SK-MEL-5 (cell line): ENCODE results near the gene ZNF277. TPM values are rescaled to one million over a fixed set of nuclear protein-coding genes. Genes with fewer than 3 reads are reported as not detected.

ENCODE experiments used
- DNase-seq: peaks from one replicate; pipeline ENCODE4 v3.0.0-alpha.2; 2016; ENCODE audit warnings: low read depth, low spot score
- in situ Hi-C: cut with HindIII; loops from 2 replicates; pipeline ENCODE4 v1.10.0; 2016; ENCODE audit warnings: low sequenced_read_pairs, high pct_unique_total_duplicates, low pct_unique_long_range_greater_than_20kb
- total RNA-seq: library from RNA; depleted of rRNA; stranded (reverse); fragments of >200 nt; shearing (Covaris generic); gene quantifications from 2 replicates; pipeline ENCODE4 v1.2.3, GENCODE V29; 2014

Gene ZNF277
- total RNA-seq, 1 experiment from 2014 or later = 62.7 TPM

DNA sequence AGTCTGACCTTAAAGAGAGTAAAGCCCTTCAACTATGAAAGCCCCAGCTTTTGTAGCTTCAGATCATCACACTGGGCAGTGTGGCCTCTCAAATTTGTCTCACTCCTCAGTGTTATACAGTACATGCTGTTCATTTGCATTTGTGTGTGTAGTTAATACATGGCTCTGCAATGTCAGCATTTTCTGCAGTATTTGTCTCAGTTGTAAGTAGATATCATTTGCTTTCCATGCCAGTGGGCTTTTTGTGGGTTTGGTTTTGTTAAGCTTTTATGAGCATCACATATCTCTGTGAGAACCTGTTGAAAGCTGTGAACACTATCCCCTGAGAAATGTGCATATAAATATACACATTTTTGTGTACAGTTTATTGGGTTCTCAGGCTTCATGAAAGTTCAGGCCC is 57.0 kb downstream of the ZNF277 start:
- DNase-seq = no peak

DNA sequence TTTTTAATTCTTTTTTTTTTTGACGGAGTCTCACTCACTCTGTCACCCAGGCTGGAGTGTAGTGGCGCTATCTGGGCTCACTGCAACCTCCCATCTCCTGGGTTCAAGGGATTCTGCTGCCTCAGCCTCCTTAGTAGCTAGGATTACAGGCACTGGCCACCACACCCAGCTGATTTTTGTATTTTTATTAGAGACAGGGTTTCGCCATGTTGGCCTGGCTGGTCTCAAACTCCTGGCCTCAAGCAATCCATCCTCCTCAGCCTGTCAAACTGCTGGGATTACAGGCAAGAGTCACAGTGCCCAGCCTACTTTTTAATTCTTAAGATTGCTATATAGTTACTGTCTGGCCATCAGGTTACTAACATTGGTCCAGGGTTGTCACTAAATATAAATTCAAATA is 59.6 kb downstream of the ZNF277 start:
- DNase-seq = no peak
- in situ Hi-C loops = no loop called here

More for the DNA sequence above, 57.0 kb downstream of the ZNF277 start:
- in situ Hi-C loops = no loop called here

DNA sequence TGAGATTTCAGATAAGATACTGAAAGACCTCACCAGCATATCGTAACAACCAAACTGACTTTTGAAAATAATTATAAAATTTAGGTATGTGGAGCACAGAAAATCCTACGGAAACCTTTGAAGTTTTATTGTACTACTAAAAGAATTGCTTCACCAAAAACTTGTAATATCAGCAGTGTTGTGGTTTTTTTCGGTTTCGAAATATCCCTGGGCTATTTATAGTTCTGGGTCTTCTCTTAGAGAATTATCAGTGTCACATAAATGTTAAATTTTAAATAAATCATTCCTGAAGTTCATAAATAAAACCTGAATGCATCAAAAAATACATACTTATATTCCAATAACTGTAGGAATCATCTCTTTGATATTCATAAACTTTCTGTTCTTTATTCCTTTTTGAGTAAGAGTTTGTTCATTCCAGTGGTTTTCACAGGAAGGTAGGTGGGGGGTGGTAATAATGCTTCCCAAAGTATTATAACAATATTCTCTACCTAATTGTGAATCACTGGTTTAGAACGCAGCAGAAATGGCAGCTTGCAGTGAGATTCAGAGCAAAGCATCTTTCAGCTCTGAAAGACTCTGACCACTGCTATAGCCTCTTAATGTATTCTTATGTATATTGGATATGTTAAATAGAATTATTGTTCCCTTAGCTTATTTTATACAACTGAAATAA is 60.2 kb downstream of the ZNF277 start:
- in situ Hi-C loops = no loop called here

DNA sequence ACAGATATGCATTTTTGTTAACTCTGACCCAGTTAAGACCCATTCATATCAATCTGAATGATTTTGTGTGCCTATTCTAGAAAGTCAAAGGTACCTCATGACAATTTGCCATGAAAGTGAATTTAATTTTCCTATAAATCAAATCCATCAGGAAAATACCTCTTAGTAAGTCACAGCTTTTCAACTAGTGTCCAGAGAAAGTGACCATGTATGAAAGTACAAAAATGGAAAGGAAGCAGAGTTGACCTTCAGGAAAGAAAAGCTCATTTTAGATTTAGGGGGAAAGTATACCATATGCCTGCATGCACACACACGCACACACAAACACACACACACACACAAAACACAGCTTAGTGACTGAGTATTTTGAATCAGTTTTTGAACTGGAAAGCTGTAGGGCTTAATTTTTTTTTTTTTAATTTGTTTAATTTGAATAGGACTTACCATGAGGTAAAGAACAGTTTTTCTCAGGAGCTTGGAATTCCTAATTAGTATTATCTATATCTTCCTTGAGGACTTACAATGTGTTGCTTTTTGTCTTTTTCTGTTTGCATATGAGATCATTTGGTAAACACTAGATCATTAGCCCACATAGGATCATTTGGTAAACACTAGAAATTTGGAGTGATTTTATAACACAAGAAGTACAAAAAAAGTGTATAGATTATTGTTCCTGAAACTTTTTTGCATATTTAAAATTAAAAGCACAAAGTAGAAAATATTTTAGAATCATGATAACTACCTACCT is 61.6 kb downstream of the ZNF277 start:
- no peak for DNase-seq
- in situ Hi-C loops = no loop called here

More for the DNA sequence above, 60.2 kb downstream of the ZNF277 start:
- DNase-seq = no peak

DNA sequence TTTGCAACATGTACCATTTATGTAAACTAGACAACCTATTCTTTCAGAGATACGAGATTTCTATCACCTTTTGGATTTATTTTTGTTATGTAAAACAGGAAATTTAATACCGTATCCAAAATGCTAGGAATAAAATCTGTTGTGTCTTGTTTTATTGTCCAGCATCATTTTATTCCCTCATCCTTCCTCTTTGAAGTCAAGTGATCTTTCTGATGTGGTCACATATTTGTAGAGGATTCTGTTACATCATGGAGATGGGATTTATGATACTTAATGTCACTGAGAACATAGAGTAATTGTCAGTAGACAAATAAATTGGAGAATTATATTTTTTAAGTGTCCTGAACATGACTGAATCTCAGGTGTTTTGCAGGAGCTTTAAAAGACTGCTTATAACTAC is 64.7 kb downstream of the ZNF277 start:
- in situ Hi-C loops = no loop called here
- no peak for DNase-seq

DNA sequence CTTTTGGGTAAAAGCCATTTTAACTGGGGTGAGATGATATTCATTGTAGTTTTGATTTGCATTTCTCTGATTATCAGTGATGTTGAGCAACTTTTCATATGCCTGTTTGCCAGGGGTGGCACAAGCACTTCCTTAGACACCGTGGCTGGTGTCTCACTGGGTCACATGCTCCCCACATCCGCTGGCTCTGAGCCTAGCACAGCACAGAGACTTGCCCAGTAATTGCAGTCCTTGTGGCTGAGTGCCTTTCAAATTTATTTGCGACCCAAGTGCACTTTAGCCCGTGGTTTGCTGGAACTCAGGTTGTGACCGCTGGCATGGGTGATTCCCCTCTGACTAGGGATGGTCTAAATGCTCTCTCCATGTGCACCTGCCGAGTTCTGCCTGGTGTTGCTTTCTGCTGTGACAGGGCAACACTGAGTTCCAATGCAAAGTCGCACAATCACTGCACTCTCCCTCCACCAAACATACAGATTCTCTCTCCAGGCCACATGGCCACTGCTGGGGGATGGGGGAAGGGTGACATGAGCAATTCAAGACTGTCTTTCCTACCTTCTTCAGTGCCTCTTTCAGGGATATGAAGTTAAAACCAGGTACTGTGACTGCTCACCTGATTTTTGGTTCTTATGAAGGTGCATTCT is 66.5 kb downstream of the ZNF277 start:
- DNase-seq = peak; percentile 37

DNA sequence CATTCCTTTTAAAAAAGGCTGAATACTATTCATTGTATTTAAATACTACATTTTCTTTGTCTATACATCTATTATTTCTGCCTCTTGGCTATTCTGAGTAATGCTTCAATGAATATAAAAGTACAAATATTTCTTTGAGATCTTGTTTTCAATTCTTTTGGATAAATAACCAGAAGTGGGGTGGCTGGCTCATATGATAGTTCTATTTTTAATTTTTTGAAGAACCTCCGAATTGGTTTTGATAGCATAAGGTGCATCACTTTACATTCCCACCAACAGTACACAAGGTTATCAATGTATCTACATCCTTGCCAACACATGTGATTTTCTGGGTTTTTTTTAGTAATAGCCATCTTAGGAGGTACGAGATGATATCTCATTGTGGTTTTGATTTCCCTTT is 72.5 kb downstream of the ZNF277 start:
- no peak for DNase-seq
- in situ Hi-C loops = no loop called here

More for the DNA sequence above, 66.5 kb downstream of the ZNF277 start:
- in situ Hi-C loops = no loop called here

DNA sequence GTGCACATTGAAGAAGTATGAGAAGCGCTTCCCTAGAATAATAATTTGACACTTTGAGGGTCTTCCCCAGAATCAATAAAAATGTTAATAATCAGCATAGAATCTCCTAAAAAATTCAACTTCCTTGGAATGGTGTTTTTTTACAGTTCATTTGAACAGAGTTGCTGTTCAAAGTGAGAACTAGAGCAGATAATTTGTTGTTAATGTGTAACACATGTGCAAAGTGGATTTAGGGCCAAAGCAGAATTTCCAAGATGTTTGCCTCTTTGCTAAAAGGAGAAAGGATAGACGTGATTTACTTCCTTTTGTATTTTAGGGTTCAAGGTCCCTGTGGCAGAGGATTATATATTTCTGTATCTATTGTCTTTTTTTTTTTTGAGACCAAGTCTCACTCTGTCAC is 73.8 kb downstream of the ZNF277 start:
- DNase-seq = no peak
- in situ Hi-C loops = no loop called here

DNA sequence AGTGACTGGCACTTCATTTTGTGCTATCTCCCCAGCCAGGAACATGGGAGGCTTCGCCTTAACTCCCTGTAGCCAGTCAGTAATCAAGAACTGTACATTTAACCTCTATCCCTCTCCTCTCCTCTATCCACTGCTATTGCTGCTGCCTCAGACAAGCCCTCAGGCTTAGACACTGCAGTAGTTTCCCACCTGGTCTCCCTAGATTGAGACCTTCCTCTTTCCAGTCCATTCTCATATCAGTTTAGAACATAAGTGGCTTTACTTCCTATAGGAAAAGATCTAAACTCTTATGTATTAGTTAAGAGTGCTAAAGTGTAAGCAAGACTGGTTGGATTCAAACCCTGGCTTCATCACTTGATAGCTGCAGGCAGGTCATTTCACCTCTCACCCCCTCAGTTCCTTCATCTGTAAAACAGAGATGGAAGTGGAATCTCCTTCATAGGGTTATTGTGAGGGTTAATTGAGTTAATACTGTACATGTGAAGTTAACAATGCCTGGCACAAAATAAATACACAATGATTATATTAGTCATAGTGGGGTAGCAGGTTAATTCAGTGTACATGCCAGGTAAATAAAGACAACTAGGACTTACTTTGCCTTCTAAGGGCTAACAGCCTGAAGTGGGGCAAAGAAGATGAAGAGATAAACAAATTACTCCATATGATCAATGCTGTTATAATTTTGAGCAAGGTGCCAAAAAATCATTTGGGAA is 76.1 kb downstream of the ZNF277 start:
- DNase-seq = no peak
- in situ Hi-C loops = no loop called here

DNA sequence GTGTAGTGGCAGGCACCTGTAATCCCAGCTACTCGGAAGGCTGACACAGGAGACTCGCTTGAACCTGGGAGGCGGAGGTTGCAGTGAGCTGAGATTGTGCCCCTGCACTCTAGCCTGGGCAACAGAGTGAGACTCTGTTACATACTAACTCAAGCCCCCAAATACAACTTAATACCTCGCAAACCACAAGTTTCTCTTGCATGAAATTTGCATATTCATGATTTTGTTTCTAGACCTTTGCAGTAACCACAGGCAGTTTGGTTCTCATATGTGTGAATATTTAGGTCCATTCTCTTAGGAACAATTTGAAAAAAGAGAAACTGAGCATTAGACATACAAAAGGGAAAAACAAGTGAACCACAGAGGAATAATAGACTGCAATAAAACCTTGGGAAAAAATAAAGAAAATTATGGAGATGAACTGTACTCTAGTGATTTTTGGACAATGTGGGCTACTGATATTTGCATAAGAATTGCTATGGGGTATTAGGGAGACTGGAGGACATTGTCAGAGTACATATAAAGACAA is 77.0 kb downstream of the ZNF277 start:
- DNase-seq = no peak
- in situ Hi-C loops = no loop called here

DNA sequence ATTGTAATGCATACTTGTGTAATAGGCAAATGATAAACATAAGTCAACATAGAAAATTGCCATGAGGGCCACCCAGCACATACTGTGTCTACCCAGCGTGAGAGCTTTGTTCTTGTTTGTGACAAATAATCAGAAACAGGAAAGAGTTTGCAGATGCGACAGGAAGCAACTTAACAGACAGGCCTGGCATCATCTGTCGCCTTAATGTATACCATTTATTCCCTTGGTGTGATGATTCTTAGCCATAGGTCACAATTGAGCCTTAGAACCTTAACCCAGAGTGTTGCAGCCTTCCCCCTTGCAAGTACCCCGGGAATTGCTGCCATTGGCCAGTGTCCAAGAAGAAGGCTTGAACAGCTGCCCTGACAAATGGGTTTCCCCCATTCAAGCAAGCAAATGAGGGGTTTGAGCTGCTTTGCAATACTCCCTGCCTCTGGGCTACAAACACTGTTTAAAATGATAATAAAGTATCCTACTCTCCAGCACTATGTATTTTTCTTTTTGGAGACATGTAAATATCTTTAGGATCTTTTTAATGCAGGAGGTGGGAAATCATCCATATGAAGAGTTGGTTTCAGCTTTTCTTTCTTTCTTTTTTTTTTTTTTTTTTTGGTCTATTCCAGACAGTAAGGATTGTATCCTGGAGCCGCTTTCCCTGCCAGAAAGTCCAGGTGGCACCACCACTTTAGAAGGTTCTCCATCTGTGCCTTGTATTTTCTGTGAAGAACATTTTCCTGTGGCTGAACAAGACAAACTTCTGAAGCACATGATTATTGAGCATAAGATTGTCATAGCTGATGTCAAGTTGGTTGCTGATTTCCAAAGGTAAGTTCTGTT is 80.0 kb downstream of the ZNF277 start:
- in situ Hi-C loops = no loop called here
- DNase-seq = no peak

DNA sequence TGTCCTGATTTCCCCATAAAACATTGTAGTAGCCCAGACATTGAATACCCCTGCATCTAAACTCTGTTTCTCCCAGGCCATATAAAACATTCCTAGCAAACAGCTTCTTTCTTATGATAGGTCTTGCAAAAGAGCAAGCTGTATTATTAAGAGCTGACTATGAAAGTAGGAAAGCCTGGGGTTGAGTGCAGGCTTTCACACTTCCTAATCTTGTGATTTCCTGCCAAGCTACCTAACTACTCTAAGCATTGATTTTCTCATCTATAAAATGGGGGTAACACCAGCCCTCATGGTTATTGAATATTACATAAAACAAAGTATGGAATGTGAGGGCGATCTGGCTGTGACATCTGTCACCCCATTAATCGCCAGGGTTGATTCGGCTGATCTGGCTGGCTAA is 81.8 kb downstream of the ZNF277 start:
- DNase-seq = no peak
- in situ Hi-C loops = no loop called here

DNA sequence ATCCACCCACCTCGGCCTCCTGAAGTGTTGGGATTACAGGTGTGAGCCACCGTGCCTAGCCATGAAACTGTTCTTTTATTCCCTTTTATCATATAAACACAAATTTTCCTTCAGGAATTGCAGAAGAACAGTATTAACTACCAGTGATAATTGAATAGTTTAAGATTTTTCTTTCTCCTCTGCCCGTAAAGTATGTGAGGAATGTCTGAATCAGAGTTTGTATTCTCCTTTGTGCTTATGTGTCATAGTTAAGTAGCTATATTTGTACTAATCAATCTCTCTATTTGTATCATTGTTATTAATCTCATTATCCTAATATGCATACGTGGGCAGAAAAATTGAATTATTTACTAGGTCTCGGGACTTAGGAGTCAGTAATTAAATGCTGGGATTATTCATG is 83.6 kb downstream of the ZNF277 start:
- in situ Hi-C loops = no loop called here
- DNase-seq = no peak

DNA sequence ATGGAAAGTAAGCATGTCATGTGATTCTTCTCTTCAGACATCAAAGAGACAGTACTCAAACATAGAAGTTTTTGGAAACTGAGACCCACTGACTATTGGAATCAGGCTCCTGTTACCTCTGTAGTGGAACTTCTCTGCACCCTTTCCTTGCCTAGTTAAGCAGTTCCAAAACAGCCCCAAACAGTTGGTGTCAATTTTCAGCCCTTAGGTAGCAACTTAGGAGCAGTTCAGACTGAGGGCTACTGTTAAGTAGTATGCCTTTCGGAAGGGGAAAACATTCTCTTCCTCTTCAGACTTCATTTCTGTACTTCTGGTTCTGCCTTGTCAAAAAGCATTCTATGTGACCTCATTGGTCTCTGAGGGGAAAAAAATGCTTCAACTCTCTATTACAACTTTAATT is 85.7 kb downstream of the ZNF277 start:
- DNase-seq = no peak
- in situ Hi-C loops = no loop called here

DNA sequence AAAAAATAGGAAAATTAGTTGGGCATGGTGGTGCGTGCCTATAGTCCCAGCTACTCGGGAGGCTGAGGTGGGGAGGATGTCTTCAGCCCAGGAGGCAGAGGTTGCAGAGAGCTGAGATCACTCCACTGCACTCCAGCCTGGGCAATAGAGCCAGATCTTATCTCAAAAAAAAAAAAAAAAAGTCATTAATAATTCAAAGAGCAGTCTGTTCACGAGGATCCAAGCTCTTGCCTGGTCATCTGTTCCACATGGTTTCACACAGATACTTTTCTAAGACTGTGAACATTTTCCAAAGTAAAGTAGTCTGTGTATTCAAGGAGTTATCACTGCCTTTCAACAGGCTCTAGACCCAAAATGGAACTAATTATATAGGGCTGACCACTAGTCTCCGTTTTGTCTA is 86.9 kb downstream of the ZNF277 start:
- DNase-seq = no peak
- in situ Hi-C loops = no loop called here

DNA sequence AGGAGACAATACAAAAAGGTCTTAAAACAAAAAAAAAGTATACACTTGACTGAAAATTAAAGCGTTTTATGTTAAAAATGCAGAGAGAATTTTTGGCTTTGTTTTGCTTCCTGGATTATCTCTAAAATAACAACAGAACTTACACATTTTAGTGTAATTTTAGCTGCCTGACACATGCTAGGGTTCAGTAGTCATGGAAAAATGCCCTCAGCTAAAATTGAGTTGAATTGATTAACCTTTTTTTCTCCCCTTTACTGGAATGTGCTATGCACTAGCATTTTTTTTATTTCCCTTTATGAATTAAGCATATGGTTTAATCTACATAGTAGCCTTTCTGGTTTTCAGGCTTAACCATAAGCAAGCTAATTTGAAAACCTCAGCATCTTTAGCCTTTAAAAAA is 89.9 kb downstream of the ZNF277 start:
- DNase-seq = no peak
- in situ Hi-C loops = no loop called here

DNA sequence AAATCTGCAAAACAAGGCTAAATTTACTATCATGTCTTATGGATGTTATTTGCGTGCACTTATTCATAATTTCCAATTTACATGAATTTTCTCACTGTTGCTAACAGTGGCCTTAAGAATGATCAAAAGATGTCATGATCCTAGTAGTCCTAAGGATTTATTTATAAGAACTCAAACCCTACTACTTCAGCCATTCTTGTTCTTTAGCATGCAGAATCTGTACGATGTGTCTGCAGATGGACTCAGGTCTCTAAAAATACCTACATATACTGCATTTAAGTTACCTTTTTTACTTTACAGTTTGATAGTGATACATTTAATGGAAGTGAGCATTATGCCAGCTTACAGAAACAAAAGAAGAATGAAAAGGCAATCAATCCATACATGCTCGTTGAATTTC is 91.2 kb downstream of the ZNF277 start:
- DNase-seq = no peak
- in situ Hi-C loops = no loop called here
